G401.6 (cell line): ENCODE measurements around the gene SPOCK1.

Experiments used
- FAIRE-seq: peaks from 2 replicates; lab custom pipeline; 2012; peaks lifted over from hg19 to GRCh38; lab: Jason Lieb, UNC

The SPOCK1 gene

GRCh38 chr5:137146402-137146890 lies 352.7 kb downstream of the SPOCK1 start:
- no peak for FAIRE-seq

- no peak for FAIRE-seq
Observed at GRCh38 chr5:137145721-137146120, 353.4 kb downstream of the SPOCK1 start.

GRCh38 chr5:137144656-137145055 lies 354.5 kb downstream of the SPOCK1 start:
- no peak for FAIRE-seq

- FAIRE-seq = no peak
Observed at GRCh38 chr5:137142764-137143605, 356.1 kb downstream of the SPOCK1 start.

- no peak for FAIRE-seq
Observed at GRCh38 chr5:137142346-137142745, 356.8 kb downstream of the SPOCK1 start.

GRCh38 chr5:137141779-137142178 lies 357.3 kb downstream of the SPOCK1 start:
- no peak for FAIRE-seq

- no peak for FAIRE-seq
Observed at GRCh38 chr5:137136991-137137632, 362.0 kb downstream of the SPOCK1 start.

- no peak for FAIRE-seq
Observed at GRCh38 chr5:137134920-137135532, 364.1 kb downstream of the SPOCK1 start.

GRCh38 chr5:137129886-137130680 lies 369.0 kb downstream of the SPOCK1 start:
- FAIRE-seq = no peak

- no peak for FAIRE-seq
Observed at GRCh38 chr5:137128012-137128411, 371.1 kb downstream of the SPOCK1 start.

- FAIRE-seq = no peak
Observed at GRCh38 chr5:137126829-137127228, 372.3 kb downstream of the SPOCK1 start.

- FAIRE-seq = no peak
Observed at GRCh38 chr5:137122558-137122957, 376.6 kb downstream of the SPOCK1 start.

- no peak for FAIRE-seq
Observed at GRCh38 chr5:137122075-137122474, 377.1 kb downstream of the SPOCK1 start.

GRCh38 chr5:137119321-137119720 lies 379.8 kb downstream of the SPOCK1 start:
- no peak for FAIRE-seq

GRCh38 chr5:137118629-137119028 lies 380.5 kb downstream of the SPOCK1 start:
- FAIRE-seq = no peak

GRCh38 chr5:137115152-137115551 lies 384.0 kb downstream of the SPOCK1 start:
- FAIRE-seq = no peak

- FAIRE-seq = no peak
Observed at GRCh38 chr5:137114529-137114928, 384.6 kb downstream of the SPOCK1 start.

- no peak for FAIRE-seq
Observed at GRCh38 chr5:137113939-137114338, 385.2 kb downstream of the SPOCK1 start.

- FAIRE-seq = no peak
Observed at GRCh38 chr5:137113161-137113560, 386.0 kb downstream of the SPOCK1 start.

- FAIRE-seq = no peak
Observed at GRCh38 chr5:137105351-137106035, 393.6 kb downstream of the SPOCK1 start.

- no peak for FAIRE-seq
Observed at GRCh38 chr5:137101544-137101943, 397.6 kb downstream of the SPOCK1 start.

- FAIRE-seq = no peak
Observed at GRCh38 chr5:137099651-137100050, 399.5 kb downstream of the SPOCK1 start.
